Coronary artery (tissue), 2 donors: ENCODE results near the gene OR14J1.

Experiments used
- DNase-seq: peaks from one replicate; pipeline ENCODE4 v3.0.0-alpha.2; 2017; ENCODE audit warnings: low spot score
- H3K27ac ChIP-seq, 2 donors: fragments of 200-600 bp; sonication (generic); one replicate each; pipeline ENCODE4 v1.5.1; 2016 to 2019
- H3K4me3 ChIP-seq: fragments of 200-600 bp; sonication (generic); 2 replicates; pipeline ENCODE4 v1.5.1; 2016; ENCODE audit warnings: mild to moderate bottlenecking, moderate library complexity
- CTCF ChIP-seq: fragments of 200-600 bp; sonication (generic); IDR thresholded peaks from one replicate; pipeline ENCODE4 v1.5.1; 2019; ENCODE audit warnings: antibody characterized with exemption

The OR14J1 gene, protein sequence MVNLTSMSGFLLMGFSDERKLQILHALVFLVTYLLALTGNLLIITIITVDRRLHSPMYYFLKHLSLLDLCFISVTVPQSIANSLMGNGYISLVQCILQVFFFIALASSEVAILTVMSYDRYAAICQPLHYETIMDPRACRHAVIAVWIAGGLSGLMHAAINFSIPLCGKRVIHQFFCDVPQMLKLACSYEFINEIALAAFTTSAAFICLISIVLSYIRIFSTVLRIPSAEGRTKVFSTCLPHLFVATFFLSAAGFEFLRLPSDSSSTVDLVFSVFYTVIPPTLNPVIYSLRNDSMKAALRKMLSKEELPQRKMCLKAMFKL

GRCh38 chr6:29301316-29301715 is at the start of gene OR14J1:
TSS of gene OR14J1 (plus strand) at chr6:29301701. CDS start at chr6:29306690, 4,989 bp downstream.
- TF ChIP-seq CTCF, result no peak
- no peak within 1 kb of the TSS for H3K4me3 ChIP-seq
- DNase-seq, result no peak
- no peak within 1 kb of the TSS for H3K27ac ChIP-seq

DNA sequence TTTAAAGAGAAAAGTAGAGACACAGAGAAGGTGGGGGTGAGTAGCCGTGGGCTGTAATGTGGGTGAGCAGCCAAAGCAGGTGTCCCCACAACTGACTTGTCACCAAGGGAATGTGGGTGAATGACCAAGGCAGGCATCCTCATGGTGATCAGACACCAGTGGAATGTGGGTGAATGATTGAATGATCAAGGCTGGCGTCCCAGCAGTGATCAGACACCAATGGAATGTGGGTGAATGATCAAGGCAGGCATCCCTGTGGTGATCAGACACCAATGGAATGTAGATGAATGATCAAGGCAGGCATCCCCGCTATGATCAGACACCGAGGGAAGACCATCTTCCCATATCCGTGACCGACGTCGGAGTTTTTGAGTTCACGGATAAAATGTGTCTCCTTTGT is 49.8 kb upstream of the OR14J1 start:
- no peak for TF ChIP-seq CTCF
- no peak overlapping the region for H3K4me3 ChIP-seq
- H3K27ac ChIP-seq, result no peak overlapping the region
- DNase-seq, result no peak

GRCh38 chr6:29255530-29255929 is 46.0 kb upstream of the OR14J1 start:
- TF ChIP-seq CTCF, result no peak
- no peak overlapping the region for H3K4me3 ChIP-seq
- DNase-seq, result no peak
- H3K27ac ChIP-seq, result no peak overlapping the region

GRCh38 chr6:29259721-29260120 is 41.8 kb upstream of the OR14J1 start:
- DNase-seq, result no peak
- TF ChIP-seq CTCF, result no peak
- Histone ChIP-seq H3K27ac (no peak overlapping the region), H3K4me3 (no peak overlapping the region)

DNA sequence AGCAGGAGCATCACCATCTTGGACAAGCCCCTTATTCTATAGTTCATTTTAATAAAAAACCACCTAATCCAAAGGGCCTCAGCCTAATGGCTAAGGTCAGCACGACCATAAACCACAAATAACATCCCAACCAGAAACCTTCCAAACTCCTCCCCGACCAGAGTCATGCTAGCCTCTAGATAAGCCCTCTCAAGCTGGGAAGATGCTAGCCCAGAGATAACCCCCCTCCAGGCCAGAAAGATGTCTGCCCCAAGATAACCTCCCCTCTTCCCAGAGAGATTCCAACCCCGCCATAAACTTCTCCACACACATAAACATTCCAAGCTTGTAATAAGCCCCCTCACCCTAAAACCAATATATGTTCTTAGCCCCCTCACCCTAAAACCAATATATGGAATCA is 38.5 kb upstream of the OR14J1 start:
- no peak overlapping the region for H3K4me3 ChIP-seq
- H3K27ac ChIP-seq, result no peak overlapping the region
- TF ChIP-seq CTCF, result no peak
- DNase-seq, result no peak

DNA sequence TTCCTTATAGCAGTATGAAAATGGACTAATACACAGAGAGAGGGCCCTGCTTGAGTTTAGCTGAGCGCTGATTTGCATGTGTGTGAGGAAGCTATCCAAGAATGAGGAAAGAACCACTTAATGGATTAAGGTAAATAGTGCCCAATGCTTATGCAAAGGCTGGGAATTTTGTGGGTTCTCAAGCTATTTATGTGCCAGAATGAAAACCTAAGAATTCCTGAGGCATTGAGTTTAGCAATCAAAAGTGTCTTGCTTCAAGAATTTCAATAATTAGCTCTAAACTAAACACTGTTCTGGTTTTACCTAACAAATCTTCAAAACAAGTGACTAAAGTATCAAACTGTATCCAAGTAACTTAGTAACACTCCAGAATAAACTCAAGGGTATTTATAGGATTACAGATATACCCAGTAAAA is 7.0 kb upstream of the OR14J1 start:
- Histone ChIP-seq H3K4me3 (no peak overlapping the region), H3K27ac (no peak overlapping the region)
- TF ChIP-seq CTCF, result no peak
- DNase-seq, result no peak

- Histone ChIP-seq H3K27ac (no peak overlapping the region), H3K4me3 (no peak overlapping the region)
- DNase-seq, result no peak
Observed at GRCh38 chr6:29295181-29295585, 6.3 kb upstream of the OR14J1 start.

More at GRCh38 chr6:29295181-29295585, 6.3 kb upstream of the OR14J1 start:
- TF ChIP-seq CTCF, result no peak
